ACC112 (cell line): ENCODE data around the gene CFAP119.

Source experiments
- H2AFZ ChIP-seq: fragments of 200-600 bp; sonication (generic); one replicate; pipeline ENCODE4 v1.6.0; 2017; ENCODE audit warnings: antibody characterized with exemption, low read length; ENCODE audit not compliant: unreplicated experiment
- H3K27ac ChIP-seq: fragments of 200-600 bp; sonication (generic); 2 replicates; pipeline ENCODE4 v1.5.1; 2014; ENCODE audit warnings: low read depth, mild to moderate bottlenecking, antibody characterized with exemption, low read length, moderate library complexity
- H3K27me3 ChIP-seq: fragments of 200-600 bp; sonication (generic); 2 replicates; pipeline ENCODE4 v1.6.1; 2014; ENCODE audit warnings: mild to moderate bottlenecking, antibody characterized with exemption, low read length, moderate library complexity, mixed read lengths; ENCODE audit not compliant: insufficient read depth
- H3K36me3 ChIP-seq: fragments of 200-600 bp; sonication (generic); 2 replicates; pipeline ENCODE4 v1.6.1; 2016; ENCODE audit warnings: mild to moderate bottlenecking, antibody characterized with exemption, low read length, moderate library complexity, mixed read lengths; ENCODE audit not compliant: insufficient read depth
- H3K4me1 ChIP-seq: fragments of 200-600 bp; sonication (generic); one replicate; pipeline ENCODE4 v1.6.1; 2016; ENCODE audit warnings: low read length, mixed read lengths; ENCODE audit not compliant: insufficient read depth, unreplicated experiment, control insufficient read depth
- H3K4me3 ChIP-seq: fragments of 200-600 bp; sonication (generic); 2 replicates; pipeline ENCODE4 v1.5.1; 2014; ENCODE audit warnings: mild to moderate bottlenecking, low read depth, low read length
- H3K79me2 ChIP-seq: fragments of 200-600 bp; sonication (generic); one replicate; pipeline ENCODE4 v1.6.0; 2016; ENCODE audit warnings: low read length; ENCODE audit not compliant: control insufficient read depth, unreplicated experiment, insufficient read depth

Gene CFAP119

GRCh38 chr16:30722916-30723315 lies 38.9 kb downstream of the CFAP119 start:
- Histone ChIP-seq H3K79me2 (peaks cover 34% of the 10 kb centered on the region), H3K4me1 (peaks cover 2% of the 10 kb centered on the region), H3K4me3 (no peak overlapping the region), H3K27ac (no peak overlapping the region), H3K27me3 (no peaks in the 10 kb centered on the region), H3K36me3 (peaks cover 42% of the 10 kb centered on the region), H2AFZ (no peak overlapping the region)

DNA sequence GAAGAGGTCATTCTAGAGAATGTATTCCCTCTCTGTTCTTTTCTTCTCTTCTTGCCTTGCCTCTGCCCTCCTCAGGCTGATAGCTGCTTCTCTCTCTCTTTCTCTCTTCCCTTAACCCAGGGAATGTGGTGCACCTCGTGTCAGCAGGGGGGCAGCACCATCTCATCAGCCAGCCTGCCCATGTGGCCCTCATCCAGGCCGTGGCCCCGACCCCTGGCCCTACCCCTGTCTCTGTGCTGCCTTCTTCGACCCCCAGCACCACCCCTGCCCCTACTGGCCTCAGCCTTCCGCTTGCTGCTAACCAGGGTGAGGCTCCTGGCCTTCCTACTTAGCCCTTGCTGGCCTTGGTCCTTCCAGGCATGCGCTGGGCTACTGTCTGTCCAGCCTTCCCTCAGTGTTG lies 39.4 kb downstream of the CFAP119 start:
- H3K27ac ChIP-seq: no peak overlapping the region
- peaks cover 36% of the 10 kb centered on the region for H3K79me2 ChIP-seq
- no peak overlapping the region for H2AFZ ChIP-seq
- H3K4me1 ChIP-seq: peaks cover 2% of the 10 kb centered on the region
- H3K4me3 ChIP-seq: no peak overlapping the region
- H3K36me3 ChIP-seq: peaks cover 42% of the 10 kb centered on the region
- H3K27me3 ChIP-seq: no peaks in the 10 kb centered on the region

DNA sequence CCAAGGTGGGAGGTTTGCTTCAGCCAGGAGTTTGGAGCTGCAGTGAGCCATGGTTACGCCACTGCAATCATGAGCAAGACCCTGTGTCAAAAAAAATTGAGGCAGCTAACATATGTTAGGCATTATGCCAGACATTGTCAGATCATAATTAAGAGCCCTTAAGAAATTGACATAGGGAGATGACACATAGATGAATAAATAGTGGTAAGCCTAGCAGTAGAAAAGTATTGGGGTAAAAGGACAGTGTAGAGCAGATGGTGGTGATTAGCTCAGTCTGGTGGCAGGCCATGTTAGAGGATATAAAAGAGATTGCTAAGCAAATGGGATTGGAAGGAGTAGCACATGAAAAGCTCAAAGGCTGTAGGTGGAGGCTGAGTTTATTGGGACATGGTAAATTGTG lies 40.3 kb downstream of the CFAP119 start:
- Histone ChIP-seq H2AFZ (no peak overlapping the region), H3K4me3 (no peak overlapping the region), H3K79me2 (peaks cover 43% of the 10 kb centered on the region), H3K36me3 (peaks cover 50% of the 10 kb centered on the region), H3K27ac (no peak overlapping the region), H3K27me3 (no peaks in the 10 kb centered on the region), H3K4me1 (peaks cover 2% of the 10 kb centered on the region)

DNA sequence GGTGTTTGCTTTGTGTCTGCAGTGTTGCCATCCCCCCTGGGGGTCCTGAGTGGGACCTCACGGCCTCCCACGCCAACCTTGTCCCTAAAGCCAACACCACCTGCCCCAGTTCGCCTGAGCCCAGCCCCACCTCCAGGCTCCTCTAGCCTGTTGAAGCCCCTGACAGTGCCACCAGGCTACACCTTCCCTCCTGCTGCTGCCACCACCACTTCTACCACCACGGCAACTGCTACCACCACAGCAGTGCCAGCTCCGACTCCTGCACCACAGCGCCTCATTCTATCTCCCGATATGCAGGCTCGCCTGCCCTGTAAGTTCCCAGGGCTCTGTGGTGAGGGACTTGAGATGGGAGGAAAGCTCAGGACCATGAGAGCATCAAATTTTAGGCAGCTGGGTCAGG lies 40.7 kb downstream of the CFAP119 start:
- H3K4me3 ChIP-seq: no peak overlapping the region
- peaks cover 2% of the 10 kb centered on the region for H3K4me1 ChIP-seq
- peaks cover 47% of the 10 kb centered on the region for H3K79me2 ChIP-seq
- H3K36me3 ChIP-seq: peaks cover 54% of the 10 kb centered on the region
- H3K27ac ChIP-seq: no peak overlapping the region
- H3K27me3 ChIP-seq: no peaks in the 10 kb centered on the region
- no peak overlapping the region for H2AFZ ChIP-seq

- H3K36me3 ChIP-seq: peaks cover 59% of the 10 kb centered on the region
- no peak overlapping the region for H2AFZ ChIP-seq
- no peaks in the 10 kb centered on the region for H3K27me3 ChIP-seq
- peaks cover 51% of the 10 kb centered on the region for H3K79me2 ChIP-seq
- H3K4me3 ChIP-seq: no peak overlapping the region
- peaks cover 7% of the 10 kb centered on the region for H3K4me1 ChIP-seq
- H3K27ac ChIP-seq: no peak overlapping the region
Measured at GRCh38 chr16:30720694-30721093, 41.2 kb downstream of the CFAP119 start.

GRCh38 chr16:30720086-30720485 lies 41.8 kb downstream of the CFAP119 start:
- H3K27me3 ChIP-seq: no peaks in the 10 kb centered on the region
- no peak overlapping the region for H3K4me3 ChIP-seq
- H3K79me2 ChIP-seq: peaks cover 47% of the 10 kb centered on the region
- peaks cover 11% of the 10 kb centered on the region for H3K4me1 ChIP-seq
- H3K36me3 ChIP-seq: peaks cover 58% of the 10 kb centered on the region
- H2AFZ ChIP-seq: no peak overlapping the region
- no peak overlapping the region for H3K27ac ChIP-seq

GRCh38 chr16:30715750-30716445 lies 46.0 kb downstream of the CFAP119 start:
- Histone ChIP-seq H3K79me2 (peaks cover 37% of the 10 kb centered on the region), H3K4me3 (peak overlapping the region; percentile 8; the same call in 1 of the 2 replicates), H3K36me3 (peaks cover 58% of the 10 kb centered on the region), H3K27me3 (no peaks in the 10 kb centered on the region), H3K27ac (peak overlapping the region; percentile 86), H2AFZ (no peak overlapping the region), H3K4me1 (peaks cover 22% of the 10 kb centered on the region)

- Histone ChIP-seq H3K36me3 (peaks cover 69% of the 10 kb centered on the region), H3K4me3 (no peak overlapping the region), H3K79me2 (peaks cover 15% of the 10 kb centered on the region), H3K4me1 (peaks cover 22% of the 10 kb centered on the region), H3K27me3 (no peaks in the 10 kb centered on the region), H3K27ac (no peak overlapping the region), H2AFZ (no peak overlapping the region)
Measured at GRCh38 chr16:30711712-30712111, 50.1 kb downstream of the CFAP119 start.

- Histone ChIP-seq H3K79me2 (peaks cover 10% of the 10 kb centered on the region), H3K4me3 (no peak overlapping the region), H3K27me3 (no peaks in the 10 kb centered on the region), H3K4me1 (peaks cover 21% of the 10 kb centered on the region), H3K27ac (no peak overlapping the region), H2AFZ (no peak overlapping the region), H3K36me3 (peaks cover 68% of the 10 kb centered on the region)
Measured at GRCh38 chr16:30710971-30711370, 50.9 kb downstream of the CFAP119 start.
